RWPE2 (cell line): Measurements from ENCODE around the gene ZFYVE28.

Experiments
- ATAC-seq: fragments of 200-7000 bp; cut with Tn5 transposase; 3 replicates; pipeline ENCODE4 v1.9.1; 2021; ENCODE audit warnings: low read depth
- DNase-seq: peaks from one replicate; pipeline ENCODE4 v3.0.0-alpha.2; 2020; ENCODE audit warnings: low spot score
- H3K27ac ChIP-seq: fragments of 450-650 bp; 2 replicates; pipeline ENCODE4 v1.5.1; 2017; ENCODE audit warnings: mild to moderate bottlenecking; ENCODE audit not compliant: poor library complexity, severe bottlenecking
- H3K27me3 ChIP-seq: fragments of 250-450 bp; sonication (Bioruptor Pico); 2 replicates; pipeline ENCODE4 v1.5.1; 2021; ENCODE audit warnings: mild to moderate bottlenecking, moderate library complexity; ENCODE audit not compliant: insufficient read depth, poor library complexity, severe bottlenecking
- H3K36me3 ChIP-seq: fragments of 250-450 bp; sonication (Bioruptor Pico); 2 replicates; pipeline ENCODE4 v1.5.1; 2020; ENCODE audit warnings: low read depth, mild to moderate bottlenecking, moderate library complexity
- H3K4me1 ChIP-seq: fragments of 250-450 bp; sonication (Bioruptor Pico); 2 replicates; pipeline ENCODE4 v1.5.1; 2021; ENCODE audit warnings: mild to moderate bottlenecking, moderate library complexity; ENCODE audit not compliant: insufficient read depth, poor library complexity, severe bottlenecking
- H3K4me3 ChIP-seq: fragments of 250-450 bp; sonication (Bioruptor Pico); 2 replicates; pipeline ENCODE4 v1.5.1; 2021; ENCODE audit warnings: mild to moderate bottlenecking, moderate library complexity; ENCODE audit not compliant: severe bottlenecking
- H3K9me3 ChIP-seq: fragments of 250-450 bp; sonication (Bioruptor Pico); 2 replicates; pipeline ENCODE4 v1.5.1; 2021; ENCODE audit warnings: mild to moderate bottlenecking, moderate library complexity; ENCODE audit not compliant: severe bottlenecking
- TF ChIP-seq, protein P1 (sequence below): fragments of 450-650 bp; IDR thresholded peaks from one replicate; pipeline ENCODE4 v1.5.1; 2017; ENCODE audit warnings: mild to moderate bottlenecking, moderate library complexity; ENCODE audit not compliant: poor library complexity, severe bottlenecking

ZFYVE28 gene

DNA sequence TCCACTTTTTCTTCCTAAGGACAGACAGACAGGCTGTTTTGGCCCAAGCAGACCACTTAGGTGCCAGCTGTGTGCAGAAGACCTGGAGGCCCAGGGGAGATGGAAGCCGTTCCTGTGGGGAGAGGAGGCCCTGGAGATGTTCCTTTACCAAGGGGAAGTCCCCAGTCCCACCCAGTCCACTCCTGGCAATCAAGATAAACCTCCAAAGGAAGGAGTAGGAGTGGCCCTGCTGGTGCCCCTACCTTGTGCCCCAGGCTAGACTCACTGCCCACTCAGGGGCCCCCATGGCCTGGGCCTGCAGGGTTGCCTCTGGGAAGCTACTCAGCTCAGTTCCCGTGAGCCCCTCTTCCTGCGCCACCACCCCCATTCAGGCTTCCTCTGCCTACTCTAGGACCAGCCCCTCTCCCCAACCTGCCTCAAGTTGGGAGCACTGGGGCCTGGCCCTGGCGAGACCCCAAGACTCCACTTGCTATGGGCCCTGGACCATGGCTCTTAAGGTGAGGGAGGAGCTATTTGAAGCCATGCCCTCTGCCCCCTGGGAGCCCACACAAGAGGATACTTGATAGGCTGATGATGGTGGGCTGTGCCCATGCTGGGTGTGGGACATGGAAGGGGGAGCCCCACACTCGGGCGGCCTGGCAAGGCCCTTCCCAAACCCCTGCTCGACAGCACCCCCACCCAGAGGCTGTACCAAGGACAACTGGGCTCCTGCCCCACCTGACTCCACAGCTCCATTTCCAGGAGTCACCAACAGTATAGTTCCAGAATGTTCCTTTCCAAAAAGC is 25.7 kb upstream of the ZFYVE28 start:
- no peak overlapping the region for H3K27ac ChIP-seq

DNA sequence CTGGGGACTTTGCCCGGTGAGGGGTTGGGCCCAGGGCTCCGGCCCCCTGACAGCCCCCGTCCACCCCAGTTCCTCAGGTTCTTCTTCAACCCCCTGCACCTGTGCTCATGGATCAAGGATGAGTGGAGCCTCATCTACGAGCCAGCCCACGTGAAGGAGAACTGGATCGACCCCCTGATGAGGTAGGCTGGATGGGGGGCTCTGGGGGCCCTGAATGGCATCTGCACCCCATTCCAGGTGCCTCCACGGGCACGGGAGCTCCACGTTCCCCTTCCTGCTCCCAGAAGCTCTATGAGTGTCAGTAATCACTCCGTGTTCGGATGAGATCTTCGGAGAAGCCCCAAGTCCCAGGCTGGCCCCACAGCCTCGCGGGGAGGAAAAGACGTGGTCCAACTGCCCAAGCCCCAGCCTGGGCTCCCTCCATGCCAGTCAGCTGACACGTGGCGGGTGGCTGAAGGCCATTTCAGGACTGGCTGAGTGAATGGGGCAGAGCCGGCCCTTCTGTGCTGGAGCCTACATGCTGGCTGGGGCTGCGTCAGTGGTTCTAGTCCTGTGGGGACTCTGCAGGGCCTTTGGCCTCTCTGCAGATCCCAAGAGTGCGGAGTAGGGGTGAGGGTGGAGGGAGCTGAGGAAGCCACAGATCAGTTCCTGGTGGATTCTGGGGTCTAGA is 24.8 kb upstream of the ZFYVE28 start:
- no peak for ATAC-seq
- no peaks in the 10 kb centered on the region for H3K27me3 ChIP-seq
- TF ChIP-seq, protein P1, sequence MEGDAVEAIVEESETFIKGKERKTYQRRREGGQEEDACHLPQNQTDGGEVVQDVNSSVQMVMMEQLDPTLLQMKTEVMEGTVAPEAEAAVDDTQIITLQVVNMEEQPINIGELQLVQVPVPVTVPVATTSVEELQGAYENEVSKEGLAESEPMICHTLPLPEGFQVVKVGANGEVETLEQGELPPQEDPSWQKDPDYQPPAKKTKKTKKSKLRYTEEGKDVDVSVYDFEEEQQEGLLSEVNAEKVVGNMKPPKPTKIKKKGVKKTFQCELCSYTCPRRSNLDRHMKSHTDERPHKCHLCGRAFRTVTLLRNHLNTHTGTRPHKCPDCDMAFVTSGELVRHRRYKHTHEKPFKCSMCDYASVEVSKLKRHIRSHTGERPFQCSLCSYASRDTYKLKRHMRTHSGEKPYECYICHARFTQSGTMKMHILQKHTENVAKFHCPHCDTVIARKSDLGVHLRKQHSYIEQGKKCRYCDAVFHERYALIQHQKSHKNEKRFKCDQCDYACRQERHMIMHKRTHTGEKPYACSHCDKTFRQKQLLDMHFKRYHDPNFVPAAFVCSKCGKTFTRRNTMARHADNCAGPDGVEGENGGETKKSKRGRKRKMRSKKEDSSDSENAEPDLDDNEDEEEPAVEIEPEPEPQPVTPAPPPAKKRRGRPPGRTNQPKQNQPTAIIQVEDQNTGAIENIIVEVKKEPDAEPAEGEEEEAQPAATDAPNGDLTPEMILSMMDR = no peak

More for the DNA sequence above, 25.7 kb upstream of the ZFYVE28 start:
- H3K4me1 ChIP-seq = no peaks in the 10 kb centered on the region
- ATAC-seq (no peak), DNase-seq (peak; percentile 63)
- no peak overlapping the region for H3K4me3 ChIP-seq
- TF ChIP-seq, protein P1 = no peak
- H3K36me3 ChIP-seq = no peaks in the 10 kb centered on the region
- H3K9me3 ChIP-seq = no peaks in the 10 kb centered on the region
- H3K27me3 ChIP-seq = no peaks in the 10 kb centered on the region

DNA sequence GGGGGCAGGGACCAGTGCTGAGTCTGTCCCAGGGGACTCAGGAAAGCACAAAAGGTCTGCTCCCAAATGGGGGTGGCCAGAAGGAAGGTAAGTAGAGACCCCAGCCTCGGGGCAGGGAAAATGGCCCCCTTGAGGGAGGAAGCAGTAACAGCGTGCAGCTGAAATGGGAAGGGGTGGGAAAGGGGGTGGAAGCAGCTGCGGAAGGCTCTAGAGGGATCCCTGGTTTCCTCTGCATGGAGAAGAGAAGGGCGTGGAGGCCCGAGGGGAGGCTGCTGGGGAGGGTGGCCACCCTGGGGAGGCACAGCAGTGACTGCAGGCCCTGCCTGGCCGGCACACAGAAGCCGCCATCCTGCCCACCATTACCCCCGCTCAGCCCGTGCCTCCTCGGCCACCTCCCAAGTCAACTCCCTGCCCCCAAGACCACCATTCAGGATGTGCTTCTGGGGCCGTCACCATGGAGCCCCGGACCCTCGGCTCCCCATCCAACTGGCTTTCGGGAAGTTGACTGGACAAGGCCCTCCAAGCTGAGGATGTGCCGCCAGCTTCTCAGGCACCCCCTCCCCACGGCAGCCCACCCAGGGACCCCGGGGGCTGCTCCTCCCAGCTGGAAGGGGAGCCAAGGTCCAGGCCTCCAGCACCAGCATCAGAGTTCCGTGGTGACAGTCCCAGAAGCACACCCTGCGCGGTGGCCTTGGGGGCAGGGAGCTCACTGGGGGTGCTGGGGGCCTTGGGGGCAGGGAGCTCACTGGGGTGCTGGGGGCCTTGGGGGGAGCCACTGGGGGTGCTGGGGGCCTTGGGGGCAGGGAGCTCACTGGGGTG is 23.9 kb upstream of the ZFYVE28 start:
- H3K27ac ChIP-seq = no peak overlapping the region
- no peak overlapping the region for H3K4me3 ChIP-seq
- H3K36me3 ChIP-seq = no peaks in the 10 kb centered on the region

More for the DNA sequence above, 24.8 kb upstream of the ZFYVE28 start:
- Histone ChIP-seq H3K9me3 (no peaks in the 10 kb centered on the region), H3K4me1 (no peaks in the 10 kb centered on the region), H3K4me3 (no peak overlapping the region), H3K36me3 (no peaks in the 10 kb centered on the region), H3K27ac (no peak overlapping the region)
- no peak for DNase-seq

DNA sequence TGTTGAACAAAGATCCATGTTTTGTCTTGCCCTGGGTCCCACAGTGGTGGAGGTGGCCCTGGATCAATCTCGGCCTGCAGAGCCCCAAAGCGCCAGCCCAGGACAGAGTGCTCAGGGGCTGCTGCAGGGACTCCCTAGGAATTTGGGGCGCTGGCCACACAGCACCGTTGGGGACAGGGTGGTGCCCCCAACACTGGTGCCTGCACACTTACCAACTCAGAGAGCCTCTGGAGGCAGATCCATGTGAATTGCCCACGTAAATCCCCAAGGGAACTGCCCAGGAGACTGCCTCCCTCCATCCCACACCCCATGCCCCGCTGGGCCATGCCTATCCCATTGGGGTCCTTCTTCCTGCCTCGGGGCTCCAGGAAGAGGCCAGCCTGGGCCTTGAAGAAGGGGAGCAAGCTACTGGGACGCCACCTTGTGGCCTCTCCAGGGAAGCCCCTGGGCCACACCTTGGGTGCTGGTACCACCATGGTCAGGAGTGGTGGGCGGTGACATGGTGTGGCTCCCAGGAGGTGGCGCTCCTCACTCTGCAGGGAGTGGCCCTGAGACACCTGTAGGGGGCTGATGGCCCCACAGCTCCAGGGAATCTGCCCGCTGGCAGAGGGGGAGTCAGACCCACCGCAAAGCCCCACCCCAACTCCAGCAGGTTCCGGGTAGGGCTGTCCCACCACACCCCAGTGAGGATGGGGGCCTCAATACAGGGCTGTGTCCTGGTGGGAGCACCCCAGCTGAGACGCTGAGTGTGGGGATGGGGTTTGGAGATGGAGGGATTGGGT is 23.1 kb upstream of the ZFYVE28 start:
- no peaks in the 10 kb centered on the region for H3K27me3 ChIP-seq
- peak; percentile 67 for ATAC-seq
- H3K4me1 ChIP-seq = no peaks in the 10 kb centered on the region
- H3K4me3 ChIP-seq = no peak overlapping the region
- peak; percentile 67 for DNase-seq
- no peak overlapping the region for H3K27ac ChIP-seq
- H3K36me3 ChIP-seq = no peaks in the 10 kb centered on the region
- TF ChIP-seq, protein P1 = peak; percentile 55
- no peaks in the 10 kb centered on the region for H3K9me3 ChIP-seq

More for the DNA sequence above, 23.9 kb upstream of the ZFYVE28 start:
- ATAC-seq = no peak
- Histone ChIP-seq H3K9me3 (no peaks in the 10 kb centered on the region), H3K4me1 (no peaks in the 10 kb centered on the region), H3K27me3 (no peaks in the 10 kb centered on the region)
- TF ChIP-seq, protein P1 = no peak
- no peak for DNase-seq
